Measurements from ENCODE around the gene TMIGD3.

DNA sequence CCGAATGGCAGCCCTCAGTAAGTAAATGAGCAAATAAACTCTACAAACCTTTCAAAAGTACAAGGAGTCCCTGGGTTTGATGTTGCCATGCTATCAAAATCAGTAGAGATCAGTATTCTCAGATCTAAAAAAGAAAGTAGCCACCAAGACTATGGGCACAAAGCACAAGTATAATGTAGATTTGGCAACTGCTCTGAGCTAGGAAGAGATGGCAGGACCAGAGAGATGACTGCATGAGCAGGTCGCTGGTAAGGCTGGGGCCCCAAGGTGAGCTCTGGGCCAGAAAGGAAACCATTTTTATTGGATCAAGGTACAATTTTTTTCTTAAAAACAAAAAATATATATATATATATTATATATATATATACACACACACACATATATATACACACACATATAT, 3.1 kb upstream of the TMIGD3 start:
- TF ChIP-seq CTCF (IDR thresholded peaks at IDR 0.05), result no peak
- TF ChIP-seq POLR2AphosphoS5 (IDR thresholded peaks at IDR 0.05), result no peak
- TF ChIP-seq POLR2A (IDR thresholded peaks at IDR 0.05), result no peak
- TF ChIP-seq EP300 (IDR thresholded peaks at IDR 0.05), result no peak

Data from stomach (tissue), 4 donors.